Activated naive CD4-positive, alpha-beta T cell treated with anti-CD3 and anti-CD28 coated beads, Interleukin-2, amount 50 U/mL, for 72 hours (primary cell): ENCODE results near the gene PADI6. TPM values are rescaled to one million over a fixed set of nuclear protein-coding genes. Genes with fewer than 3 reads are reported as not detected.
"Not testable (repeated sequence)": the region's sequence is repeated elsewhere in the genome, so short reads cannot be mapped to it uniquely, and the experiment has no call there.

ENCODE experiments used
- ATAC-seq, 2 donors: fragments of 150-1000 bp; cut with Tn5 transposase; 2 replicates each; pipeline ENCODE4 v1.10.0; 2021; ENCODE audit warnings: mild to moderate bottlenecking in 2 of 2, moderate library complexity in 2 of 2
- DNase-seq, 2 donors: peaks; one replicate each; pipeline ENCODE4 v3.0.0; 2021 to 2022; ENCODE audit warnings: low spot score in 2 of 2
- H3K27ac Mint-ChIP-seq, 2 donors: one replicate each; pipeline ENCODE4 v1.8.0; 2022; ENCODE audit warnings: mild to moderate bottlenecking in 2 of 2, mixed read lengths in 2 of 2
- H3K36me3 Mint-ChIP-seq, 2 donors: one replicate each; pipeline ENCODE4 v1.8.0; 2022; ENCODE audit warnings: mixed read lengths in 2 of 2
- H3K9me3 Mint-ChIP-seq, 2 donors: one replicate each; pipeline ENCODE4 v1.8.0; 2022; ENCODE audit warnings: mixed read lengths in 2 of 2
- total RNA-seq, 2 donors: library from RNA; stranded (reverse); gene quantifications; one replicate each; pipeline ENCODE4 v1.2.3, GENCODE V29; 2022

Gene PADI6
- total RNA-seq, 2 donors from 2014 or later = not detected

- no peak for ATAC-seq
- DNase-seq = no peak
- Mint-ChIP-seq H3K27ac (no peak overlapping the region), H3K9me3 (no peaks in the 10 kb centered on the region), H3K36me3 (no peaks in the 10 kb centered on the region)
Measured at GRCh38 chr1:17377325-17377953, 5.4 kb downstream of the PADI6 start.

GRCh38 chr1:17381161-17381560 lies 9.2 kb downstream of the PADI6 start:
- ATAC-seq = no peak

GRCh38 chr1:17392199-17392740 lies 20.3 kb downstream of the PADI6 start:
- no peak overlapping the region for H3K27ac Mint-ChIP-seq
- ATAC-seq = no peak
- no peak for DNase-seq
- no peaks in the 10 kb centered on the region for H3K36me3 Mint-ChIP-seq
- H3K9me3 Mint-ChIP-seq = no peaks in the 10 kb centered on the region

More at GRCh38 chr1:17381161-17381560, 9.2 kb downstream of the PADI6 start:
- Mint-ChIP-seq H3K36me3 (no peaks in the 10 kb centered on the region), H3K9me3 (no peaks in the 10 kb centered on the region), H3K27ac (no peak overlapping the region)
- no peak for DNase-seq

GRCh38 chr1:17393230-17393629 lies 21.2 kb downstream of the PADI6 start:
- Mint-ChIP-seq H3K27ac (no peak overlapping the region), H3K9me3 (no peaks in the 10 kb centered on the region), H3K36me3 (no peaks in the 10 kb centered on the region)
- DNase-seq = no peak
- no peak for ATAC-seq

- H3K27ac Mint-ChIP-seq = no peak overlapping the region
- no peak for DNase-seq
- ATAC-seq = no peak
- no peaks in the 10 kb centered on the region for H3K9me3 Mint-ChIP-seq
- H3K36me3 Mint-ChIP-seq = no peaks in the 10 kb centered on the region
Measured at GRCh38 chr1:17397910-17398695, 26.1 kb downstream of the PADI6 start.

GRCh38 chr1:17400725-17401341 lies 28.8 kb downstream of the PADI6 start:
- Mint-ChIP-seq H3K9me3 (no peaks in the 10 kb centered on the region), H3K36me3 (no peaks in the 10 kb centered on the region), H3K27ac (no peak overlapping the region)
- no peak for ATAC-seq
- no peak for DNase-seq

- ATAC-seq = no peak
- Mint-ChIP-seq H3K27ac (no peak overlapping the region), H3K9me3 (no peaks in the 10 kb centered on the region), H3K36me3 (peaks cover 0 to 2% of the 10 kb centered on the region in 2 donors)
- DNase-seq = no peak
Measured at GRCh38 chr1:17401841-17402240, 29.8 kb downstream of the PADI6 start.

GRCh38 chr1:17403081-17403480 lies 31.1 kb downstream of the PADI6 start:
- Mint-ChIP-seq H3K9me3 (no peaks in the 10 kb centered on the region), H3K27ac (no peak overlapping the region), H3K36me3 (peaks cover 0 to 8% of the 10 kb centered on the region in 2 donors)
- DNase-seq (no peak), ATAC-seq (no peak)

- H3K27ac Mint-ChIP-seq = peak overlapping the region in 1 of 2 donors; percentile 84
- ATAC-seq (no peak), DNase-seq (no peak)
- H3K9me3 Mint-ChIP-seq = no peaks in the 10 kb centered on the region
- H3K36me3 Mint-ChIP-seq = peaks cover 0 to 8% of the 10 kb centered on the region in 2 donors
Measured at GRCh38 chr1:17404034-17404684, 32.2 kb downstream of the PADI6 start.

- no peaks in the 10 kb centered on the region for H3K9me3 Mint-ChIP-seq
- H3K27ac Mint-ChIP-seq = peak overlapping the region; percentile 50 to 60
- DNase-seq (no peak), ATAC-seq (no peak)
- H3K36me3 Mint-ChIP-seq = peaks cover 5 to 8% of the 10 kb centered on the region in 2 donors
Measured at GRCh38 chr1:17404820-17405219, 32.8 kb downstream of the PADI6 start.

- peak; percentile 75 to 86 for ATAC-seq
- peak in 1 of 2 donors; percentile 48 for DNase-seq
- Mint-ChIP-seq H3K9me3 (no peaks in the 10 kb centered on the region), H3K36me3 (peaks cover 12 to 13% of the 10 kb centered on the region in 2 donors), H3K27ac (peak overlapping the region in 1 of 2 donors; percentile 9)
Measured at GRCh38 chr1:17405898-17406759, 34.1 kb downstream of the PADI6 start.

- not testable (repeated sequence) for ATAC-seq, H3K9me3 Mint-ChIP-seq, DNase-seq
- H3K36me3 Mint-ChIP-seq = peaks cover 12 to 18% of the 10 kb centered on the region in 2 donors
- H3K27ac Mint-ChIP-seq = peak overlapping the region in 1 of 2 donors; percentile 94
Measured at GRCh38 chr1:17406760-17407475, 34.9 kb downstream of the PADI6 start.

- not testable (repeated sequence) for DNase-seq, ATAC-seq, H3K9me3 Mint-ChIP-seq
- peak overlapping the region in 1 of 2 donors; percentile 88 for H3K27ac Mint-ChIP-seq
- peaks cover 17 to 22% of the 10 kb centered on the region in 2 donors for H3K36me3 Mint-ChIP-seq
Measured at GRCh38 chr1:17407786-17408514, 36.0 kb downstream of the PADI6 start.

- ATAC-seq (no peak), DNase-seq (no peak)
- Mint-ChIP-seq H3K27ac (peak overlapping the region; percentile 36 to 61), H3K36me3 (peaks cover 21 to 28% of the 10 kb centered on the region in 2 donors), H3K9me3 (no peaks in the 10 kb centered on the region)
Measured at GRCh38 chr1:17409391-17409811, 37.4 kb downstream of the PADI6 start.
